Activated T-cell treated with anti-CD3 and anti-CD28 coated beads for 24 hours (primary cell): ENCODE measurements around the gene ACP7.
"Not testable (repeated sequence)": the region's sequence is repeated elsewhere in the genome, so short reads cannot be mapped to it uniquely, and the experiment has no call there.

ENCODE experiments used
- DNase-seq: peaks from one replicate; pipeline ENCODE4 v3.0.0-alpha.2; 2020; ENCODE audit warnings: low read depth

Gene ACP7, protein sequence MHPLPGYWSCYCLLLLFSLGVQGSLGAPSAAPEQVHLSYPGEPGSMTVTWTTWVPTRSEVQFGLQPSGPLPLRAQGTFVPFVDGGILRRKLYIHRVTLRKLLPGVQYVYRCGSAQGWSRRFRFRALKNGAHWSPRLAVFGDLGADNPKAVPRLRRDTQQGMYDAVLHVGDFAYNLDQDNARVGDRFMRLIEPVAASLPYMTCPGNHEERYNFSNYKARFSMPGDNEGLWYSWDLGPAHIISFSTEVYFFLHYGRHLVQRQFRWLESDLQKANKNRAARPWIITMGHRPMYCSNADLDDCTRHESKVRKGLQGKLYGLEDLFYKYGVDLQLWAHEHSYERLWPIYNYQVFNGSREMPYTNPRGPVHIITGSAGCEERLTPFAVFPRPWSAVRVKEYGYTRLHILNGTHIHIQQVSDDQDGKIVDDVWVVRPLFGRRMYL

DNA sequence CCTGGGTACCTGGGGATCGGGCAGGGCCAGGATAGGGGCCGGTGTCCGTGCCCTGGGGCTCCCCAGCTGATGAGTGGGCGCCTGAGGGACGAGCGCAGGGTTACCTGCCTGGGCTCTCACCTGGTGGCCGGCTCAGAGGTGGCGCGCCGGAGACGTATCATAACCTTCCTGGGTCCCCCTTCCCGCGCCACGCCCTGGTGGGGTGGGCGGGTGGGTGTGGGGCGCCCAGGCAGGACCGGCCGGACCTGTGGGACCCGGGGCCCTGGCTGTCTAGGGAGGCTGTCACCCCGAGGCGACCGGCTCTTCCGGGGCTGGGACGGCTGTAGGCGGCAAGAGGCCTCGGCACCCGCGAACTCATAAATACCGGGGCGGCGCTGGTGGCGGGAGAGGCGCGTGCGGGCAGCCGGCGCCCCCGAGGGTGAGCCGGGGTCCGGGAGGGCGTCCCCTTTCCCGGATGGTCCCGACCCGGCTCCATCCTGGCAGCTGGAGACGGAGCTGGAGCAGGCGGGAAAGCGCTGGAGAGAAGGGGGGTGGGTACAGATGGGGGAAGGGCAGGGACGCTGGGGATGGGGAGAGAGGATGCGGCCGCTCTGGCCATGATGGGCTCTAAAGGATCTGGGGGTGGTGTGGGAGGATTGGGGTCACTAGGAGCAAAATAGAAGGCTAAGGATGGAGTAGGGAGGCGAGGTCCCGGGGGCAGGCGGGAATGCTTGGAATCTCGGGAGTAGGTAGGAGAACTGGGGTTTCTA lies at the start of gene ACP7:
TSS of gene ACP7 (plus strand) at position 386 of the 749 bp plus-strand sequence. CDS start 902 bp downstream, outside the sequence.
- no peak for DNase-seq

DNA sequence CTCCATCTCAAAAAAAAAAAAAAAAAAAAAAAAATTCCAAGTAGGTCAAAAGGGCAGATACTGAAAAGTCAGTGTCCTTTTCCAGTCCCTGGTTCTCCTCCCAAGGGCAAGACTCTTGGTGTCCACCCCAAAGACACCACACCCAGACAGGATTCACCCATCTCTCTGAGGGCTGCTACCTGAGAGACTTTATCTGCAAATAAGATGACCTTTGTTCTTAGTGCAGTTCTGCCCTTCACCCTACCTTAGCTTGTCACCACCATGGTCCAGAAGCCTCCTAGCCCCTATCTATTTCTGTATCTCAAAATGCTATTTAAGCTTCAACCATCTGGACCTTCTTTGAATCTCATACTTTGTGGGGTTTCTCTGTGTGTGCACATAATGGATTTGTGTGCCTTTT lies 47.6 kb upstream of the ACP7 start:
- DNase-seq: no peak

- no peak for DNase-seq
These were observed 47.0 kb upstream of the ACP7 start for GRCh38 chr19:39037194-39037593.

DNA sequence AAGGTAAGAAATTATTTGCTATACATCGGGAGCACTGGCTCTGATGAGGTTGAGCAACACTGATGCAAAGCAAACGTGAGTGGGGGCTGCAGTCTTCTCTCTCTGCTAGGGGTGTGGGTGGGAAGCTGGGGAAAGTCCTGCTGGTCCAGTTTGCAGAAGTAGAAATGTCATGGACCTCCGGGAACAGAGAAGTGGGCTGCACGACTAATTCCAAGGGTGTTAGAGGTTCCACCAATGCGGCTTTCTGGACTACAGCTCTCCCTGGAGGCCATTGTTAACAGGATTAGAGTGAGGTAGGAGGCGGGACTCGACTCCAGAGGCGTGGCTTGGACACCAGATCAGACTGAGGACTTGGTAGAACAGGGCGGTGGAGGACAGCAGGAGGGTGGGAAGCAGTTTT lies 46.1 kb upstream of the ACP7 start:
- DNase-seq: no peak

GRCh38 chr19:39045506-39045905 lies 38.7 kb upstream of the ACP7 start:
- DNase-seq: no peak

DNA sequence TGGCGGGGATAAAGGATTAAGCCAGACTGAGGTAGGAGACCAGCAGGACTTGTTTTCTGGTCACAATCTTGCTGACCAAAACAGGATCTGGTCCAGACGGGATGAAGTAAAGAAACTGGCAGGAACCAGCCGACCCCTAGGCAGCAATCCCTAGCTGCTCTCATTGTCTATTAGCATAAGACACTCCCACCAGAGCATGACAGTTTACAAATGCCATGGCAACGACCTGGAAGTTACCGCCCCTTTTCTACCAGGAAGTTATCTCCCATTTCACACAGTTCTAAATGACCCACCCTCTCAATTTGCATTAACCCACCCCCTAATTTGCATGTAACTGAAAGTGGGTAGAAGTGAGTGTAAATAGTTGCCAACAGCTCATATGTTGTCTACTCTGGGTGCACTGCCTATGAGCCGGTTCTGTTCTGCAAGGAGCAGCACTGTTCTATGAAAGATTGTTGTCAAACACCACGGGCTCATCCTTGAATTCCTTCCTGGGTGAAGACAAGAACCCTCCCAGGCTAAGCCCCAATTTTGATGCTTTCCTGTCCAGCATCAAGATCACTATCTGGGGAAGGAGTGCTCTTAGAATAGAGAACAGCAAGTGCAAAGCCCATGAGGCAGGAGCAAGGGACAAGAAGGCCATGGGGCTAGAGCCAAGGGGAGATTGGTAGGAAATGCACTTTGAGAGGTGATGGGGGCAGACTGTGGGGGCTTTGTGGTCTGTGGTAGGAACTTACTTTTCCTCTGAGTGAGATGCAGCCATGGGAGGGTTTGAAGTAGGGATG lies 37.9 kb upstream of the ACP7 start:
- no peak for DNase-seq

DNA sequence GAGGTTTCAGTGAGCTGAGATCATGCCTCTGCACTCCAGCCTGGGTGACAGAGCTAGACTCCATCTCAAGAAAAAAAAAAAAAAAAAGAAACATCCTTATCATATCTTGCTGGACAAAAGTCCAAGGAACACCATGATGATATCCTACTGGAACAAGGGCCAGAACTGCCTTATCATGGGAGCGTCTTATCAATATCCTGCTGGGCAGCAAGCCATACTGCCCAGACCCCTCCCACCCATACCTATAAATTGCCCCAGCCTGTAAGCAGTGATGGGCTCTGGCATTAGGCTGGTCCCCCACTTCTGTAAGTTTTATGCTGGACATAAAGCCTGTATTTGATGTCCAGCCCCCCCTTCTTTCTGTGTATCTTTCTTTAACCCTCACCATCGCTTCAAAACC lies 37.1 kb upstream of the ACP7 start:
- DNase-seq: no peak

DNA sequence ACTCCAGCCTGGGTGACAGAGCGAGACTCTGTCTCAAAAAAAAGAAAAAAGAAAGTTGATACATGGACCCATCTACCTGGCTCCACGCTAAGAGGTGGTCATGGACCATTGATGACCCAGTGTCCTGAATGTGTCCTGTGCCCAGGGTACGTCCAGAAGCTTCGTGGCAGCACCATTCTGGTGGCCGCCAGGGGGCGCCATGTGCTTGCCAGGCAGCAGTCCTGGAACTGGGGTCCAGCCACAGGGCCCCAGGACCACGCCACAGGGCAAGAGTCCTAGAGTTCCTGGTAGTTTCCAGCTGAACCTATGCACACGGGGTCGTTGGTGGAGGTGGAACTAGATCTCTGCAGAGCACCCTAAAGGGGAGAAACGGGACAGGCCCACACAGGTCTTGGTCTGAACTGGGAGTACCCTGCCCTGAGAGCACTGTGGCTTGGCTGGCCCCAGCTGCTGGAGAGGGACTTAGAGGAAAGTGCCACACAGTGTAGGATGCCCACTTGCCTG lies 31.9 kb upstream of the ACP7 start:
- peak; percentile 47 for DNase-seq

GRCh38 chr19:39052846-39053245 lies 31.3 kb upstream of the ACP7 start:
- DNase-seq: no peak

DNA sequence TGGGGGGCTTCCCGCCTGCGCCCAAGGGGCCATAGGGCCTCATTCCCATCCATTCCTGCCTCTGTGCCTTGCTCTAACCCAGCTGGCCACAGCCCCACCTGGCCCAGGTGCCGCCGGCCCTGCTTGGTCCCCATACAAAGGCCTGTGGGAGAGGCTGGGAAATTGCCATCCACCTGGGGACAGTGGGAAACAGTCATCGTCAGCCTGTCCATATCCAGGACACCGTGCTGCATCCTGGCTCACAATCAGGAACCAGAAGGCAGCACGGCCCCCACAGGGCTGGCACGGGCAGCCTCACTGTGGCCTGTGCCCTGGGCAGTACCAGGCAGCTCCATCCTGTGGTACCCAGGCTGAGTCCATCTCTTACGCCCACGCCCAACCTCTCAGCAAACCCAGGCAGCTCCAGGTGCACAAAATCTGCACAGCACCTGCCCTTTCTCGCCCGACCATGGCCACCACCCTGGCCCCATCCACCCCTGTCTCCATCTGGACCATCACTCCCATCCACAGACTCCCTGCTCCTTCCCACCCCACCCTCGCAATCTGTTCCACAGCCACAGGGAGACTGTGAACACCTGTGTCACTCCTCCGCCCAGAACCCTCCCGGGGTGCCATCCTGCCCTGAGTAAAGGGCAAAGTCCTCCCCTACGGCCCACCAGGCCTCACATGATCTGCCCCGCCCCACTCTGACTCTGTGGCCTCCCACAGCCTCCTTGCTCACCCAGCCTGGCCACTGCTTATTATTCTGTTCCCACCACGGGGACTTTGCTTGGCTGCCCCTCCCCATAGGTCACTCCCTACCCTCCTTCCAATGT lies 30.7 kb upstream of the ACP7 start:
- no peak for DNase-seq

DNA sequence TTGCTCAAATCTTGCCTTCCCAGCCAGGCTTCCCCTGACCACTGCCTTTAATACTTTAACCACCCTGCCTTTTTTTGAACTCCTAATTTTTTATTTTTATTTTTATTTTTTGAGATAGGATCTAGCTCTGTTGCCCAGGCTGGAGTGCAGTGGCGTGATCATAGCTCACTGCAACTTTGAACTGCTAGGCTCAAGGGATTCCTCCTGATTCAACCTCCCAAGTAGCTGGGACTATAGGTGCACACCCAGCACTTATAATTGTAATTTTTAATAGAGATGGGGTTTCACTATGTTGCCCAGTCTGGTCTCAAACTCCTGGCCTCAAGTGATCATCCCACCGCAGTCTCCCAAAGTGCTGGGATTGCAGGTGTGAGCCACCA lies 30.1 kb upstream of the ACP7 start:
- no peak for DNase-seq

DNA sequence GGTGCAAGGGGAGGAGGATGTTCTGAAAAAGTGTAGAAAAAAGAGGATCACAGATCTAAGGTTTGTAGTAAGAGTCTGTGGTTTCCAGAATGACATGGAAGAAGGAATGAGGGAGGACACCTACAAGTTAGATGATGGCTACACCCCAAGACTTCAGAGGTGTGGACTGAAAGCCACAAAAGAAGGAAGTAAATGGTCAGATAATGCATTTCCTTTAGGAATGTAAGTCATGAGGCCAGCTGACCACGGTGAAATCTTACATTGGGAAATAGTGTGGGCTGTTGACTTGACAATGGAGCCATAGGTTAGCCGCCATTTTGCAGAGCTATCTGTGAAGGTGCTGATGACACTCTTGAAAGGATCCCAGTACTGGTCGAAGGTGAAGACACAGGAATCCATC lies 26.6 kb upstream of the ACP7 start:
- DNase-seq: no peak

DNA sequence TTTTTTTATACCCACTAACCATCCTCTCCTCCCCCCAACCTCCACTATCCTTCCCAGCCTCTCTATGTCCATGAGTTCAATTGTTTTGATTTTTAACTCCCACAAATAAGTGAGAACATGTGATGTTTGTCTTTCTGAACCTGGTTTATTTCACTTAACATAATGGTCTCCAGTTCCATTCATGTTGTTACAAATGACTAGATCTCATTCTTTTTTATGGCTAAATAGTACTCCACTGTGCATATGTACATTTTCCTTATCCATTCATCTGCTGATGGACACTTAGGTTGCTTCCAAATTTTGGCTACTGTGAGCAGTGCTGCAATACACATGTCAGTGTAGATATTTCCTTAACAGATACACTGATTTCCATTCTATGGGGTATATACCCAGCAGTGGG lies 24.9 kb upstream of the ACP7 start:
- DNase-seq: no peak

DNA sequence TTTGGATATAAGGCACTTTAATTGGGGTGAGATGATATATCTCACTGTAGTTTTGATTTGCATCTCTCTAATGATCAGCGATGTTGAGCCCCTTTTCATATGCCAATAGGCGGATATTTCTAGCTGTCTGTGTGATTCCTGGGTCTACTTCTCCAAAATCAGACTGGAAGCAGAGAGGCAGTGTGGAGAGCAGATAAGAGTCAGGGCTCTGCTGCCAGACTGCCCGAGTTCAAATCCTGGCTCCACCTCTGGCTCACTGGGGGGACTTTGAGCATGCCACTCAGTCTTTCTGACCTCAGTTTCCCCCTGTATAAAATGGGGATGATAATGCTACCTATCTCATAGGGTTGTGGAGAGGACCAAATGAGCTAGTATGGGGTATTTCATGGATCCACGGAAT lies 24.0 kb upstream of the ACP7 start:
- no peak for DNase-seq

- DNase-seq: no peak
These were observed 19.8 kb upstream of the ACP7 start for GRCh38 chr19:39064405-39064804.

GRCh38 chr19:39065928-39066327 lies 18.2 kb upstream of the ACP7 start:
- no peak for DNase-seq

- DNase-seq: no peak
These were observed 17.1 kb upstream of the ACP7 start for GRCh38 chr19:39067104-39067503.

- DNase-seq: not testable (repeated sequence)
These were observed 15.9 kb upstream of the ACP7 start for GRCh38 chr19:39068259-39068658.

DNA sequence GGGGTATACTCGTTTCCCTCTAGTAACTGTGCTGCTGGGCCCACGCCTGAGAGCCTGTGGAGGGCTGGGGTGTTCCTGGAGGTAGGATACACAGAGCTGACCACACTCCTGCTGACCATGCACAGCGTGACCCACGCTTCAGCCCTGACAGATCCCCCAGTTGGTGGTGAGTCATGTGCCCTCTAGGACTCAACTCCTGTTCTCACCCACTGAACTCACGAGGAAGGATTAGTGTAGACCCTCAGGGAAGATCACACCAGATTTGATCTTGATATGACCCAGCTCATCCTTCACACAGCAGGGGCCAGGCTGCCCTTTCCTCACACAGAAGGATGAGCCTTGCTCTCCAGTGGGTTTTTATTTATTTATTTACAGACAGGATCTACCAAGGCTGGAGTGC lies 13.3 kb upstream of the ACP7 start:
- no peak for DNase-seq

DNA sequence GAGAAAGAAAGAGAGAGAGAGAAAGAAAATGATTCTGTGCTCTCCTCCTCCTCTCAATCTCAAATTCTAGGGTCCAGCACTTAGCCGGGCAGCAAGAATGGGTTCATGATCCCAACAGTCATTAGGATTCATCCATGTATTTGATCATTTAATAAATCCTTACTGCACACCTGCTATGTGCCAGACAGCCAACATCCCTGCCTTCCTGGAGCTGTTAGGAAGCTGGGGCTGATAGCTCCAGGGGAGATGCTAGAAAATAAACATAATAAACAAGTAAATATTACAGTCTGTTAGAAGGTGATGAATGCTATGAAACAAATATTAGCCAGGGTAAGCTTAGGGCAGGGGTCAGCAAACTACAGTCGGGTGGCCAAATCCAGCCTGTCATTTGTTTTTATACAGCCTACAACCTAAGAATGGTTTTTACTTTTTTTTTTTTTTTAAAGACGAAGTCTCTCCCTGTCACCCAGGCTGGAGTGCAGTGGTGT lies 9.9 kb upstream of the ACP7 start:
- no peak for DNase-seq

DNA sequence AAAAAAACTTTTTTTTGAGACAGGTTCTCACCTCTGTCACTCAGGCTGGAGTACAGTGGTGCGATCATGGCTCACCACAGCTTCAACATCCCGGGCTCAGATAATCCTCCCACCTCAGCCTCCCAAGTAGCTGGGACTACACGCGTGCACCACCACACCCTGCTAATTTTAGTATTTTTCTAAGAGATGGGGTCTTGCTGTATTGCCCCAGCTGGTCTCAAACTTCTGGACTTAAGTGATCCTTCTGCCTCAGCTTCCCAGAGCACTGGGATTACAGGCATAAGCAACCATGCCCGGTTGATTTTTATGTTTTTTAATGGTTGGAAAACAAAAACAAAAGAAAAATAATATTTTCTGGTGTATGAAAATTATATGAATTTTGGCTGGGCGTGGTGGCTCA lies 9.2 kb upstream of the ACP7 start:
- DNase-seq: no peak
